Limb (tissue), 2 donors: Measurements from ENCODE around the gene DHRSX.
A peak's percentile ranks its signal among the peaks of the same experiment; 100 is the strongest.
"Not testable (repeated sequence)": the region's sequence is repeated elsewhere in the genome, so short reads cannot be mapped to it uniquely, and the experiment has no call there.

Experiments used
- DNase-seq, 2 donors: peaks; one replicate each; pipeline ENCODE4 v3.0.0-alpha.2; 2016; ENCODE audit errors: extremely low spot score in 2 of 2

DHRSX gene

GRCh38 chrX:2427147-2427546 lies 73.6 kb downstream of the DHRSX start:
- no peak for DNase-seq

GRCh38 chrX:2426289-2426882 lies 74.4 kb downstream of the DHRSX start:
- DNase-seq = no peak

GRCh38 chrX:2425286-2426071 lies 75.3 kb downstream of the DHRSX start:
- no peak for DNase-seq

GRCh38 chrX:2424317-2424716 lies 76.5 kb downstream of the DHRSX start:
- no peak for DNase-seq

- DNase-seq = no peak
Observed at GRCh38 chrX:2423899-2424298, 76.9 kb downstream of the DHRSX start.

- no peak for DNase-seq
Observed at GRCh38 chrX:2423282-2423681, 77.5 kb downstream of the DHRSX start.

GRCh38 chrX:2419418-2419817 lies 81.4 kb downstream of the DHRSX start:
- not testable (repeated sequence) for DNase-seq

- DNase-seq = no peak
Observed at GRCh38 chrX:2418000-2418399, 82.8 kb downstream of the DHRSX start.

- DNase-seq = no peak
Observed at GRCh38 chrX:2416851-2417604, 83.7 kb downstream of the DHRSX start.

GRCh38 chrX:2414384-2414783 lies 86.4 kb downstream of the DHRSX start:
- no peak for DNase-seq

- DNase-seq = no peak
Observed at GRCh38 chrX:2413969-2414368, 86.8 kb downstream of the DHRSX start.

- DNase-seq = no peak
Observed at GRCh38 chrX:2412131-2412530, 88.6 kb downstream of the DHRSX start.

GRCh38 chrX:2410279-2411020 lies 90.3 kb downstream of the DHRSX start:
- DNase-seq = no peak

GRCh38 chrX:2409796-2410195 lies 91.0 kb downstream of the DHRSX start:
- no peak for DNase-seq

GRCh38 chrX:2408856-2409255 lies 91.9 kb downstream of the DHRSX start:
- DNase-seq = no peak

- DNase-seq = no peak
Observed at GRCh38 chrX:2406891-2407518, 93.8 kb downstream of the DHRSX start.

GRCh38 chrX:2404776-2405175 lies 96.0 kb downstream of the DHRSX start:
- DNase-seq = no peak

GRCh38 chrX:2402361-2402690 lies 98.5 kb downstream of the DHRSX start:
- no peak for DNase-seq

- DNase-seq = peak; percentile 8 to 44
Observed at GRCh38 chrX:2401590-2402360, 99.0 kb downstream of the DHRSX start.

GRCh38 chrX:2401201-2401589 lies 99.6 kb downstream of the DHRSX start:
- no peak for DNase-seq
